ENCODE measurements around the gene CD84. TPM values are rescaled to one million over a fixed set of nuclear protein-coding genes. Genes with fewer than 3 reads are reported as not detected.

CD84 gene
- total and polyA plus RNA-seq, 2 donors (not counting 1 experiment from before 2014, with no cell fraction given) = 19.8 to 63.9 TPM

DNA sequence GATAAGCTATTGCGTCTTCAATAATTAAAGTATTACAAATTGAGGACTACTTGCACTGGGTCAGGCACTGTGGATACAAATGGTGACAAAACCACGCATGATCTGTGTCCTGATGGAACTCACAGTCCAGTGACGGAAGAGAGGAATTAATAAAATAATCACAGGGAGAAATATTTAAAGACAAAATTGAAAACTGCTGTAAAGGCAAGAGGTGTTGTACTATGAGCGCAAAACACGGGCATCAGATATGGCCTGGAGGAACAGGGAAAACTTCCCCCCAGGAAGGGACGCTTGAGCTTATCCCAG is 39.7 kb downstream of the CD84 start:
- peaks cover 41% of the 10 kb centered on the region for H3K79me2 ChIP-seq (ENCODE audit: control insufficient read depth, insufficient read depth, low read length)
- peak overlapping the region in 1 of 5 experiments; percentile 19 for H3K4me3 ChIP-seq (ENCODE audit: control extremely low read depth in 1 of 5, extremely low read depth in 1 of 5, insufficient read depth in 1 of 5, low read depth in 2 of 5, low read length in 4 of 5)
- H2AFZ ChIP-seq (ENCODE audit: insufficient read depth, low read depth, low read length, poor library complexity, severe bottlenecking) = peak overlapping the region; percentile 72
- 57% methylated on average over 2 of the region's 6 CpGs for WGBS (ENCODE audit: insufficient coverage)
- peak overlapping the region; percentile 45 for H3K9ac ChIP-seq (ENCODE audit: low read length)
- ChIA-PET POLR2A (interaction anchor here (1.6 kb wide), 1 partner anchor 9 kb away, joined by 6 read pairs; no protein-coding TSS in a partner anchor), CTCF (interaction anchor here (1.0 to 18.3 kb wide), 17 partner anchors 10 to 412 kb away, joined by 3 to 159 read pairs (median 6); partner anchors contain the start of gene SLAMF6)
- peaks cover 40 to 41% of the 10 kb centered on the region in 2 donors for H3K4me1 ChIP-seq (ENCODE audit: control insufficient read depth in 2 of 2, insufficient read depth in 2 of 2, low read length in 2 of 2)
- H3K27ac ChIP-seq (ENCODE audit: low read length in 2 of 2) = peak overlapping the region; percentile 72 to 90
- H3K9me3 ChIP-seq (ENCODE audit: control extremely low read depth in 1 of 3, control insufficient read depth in 2 of 3, insufficient read depth in 1 of 3, low read length in 2 of 3) = peaks cover 3 to 18% (median 4%) of the 10 kb centered on the region in 3 donors
- peak overlapping the region; percentile 93 for H3K27ac Mint-ChIP-seq
- no peak for TF ChIP-seq EZH2 (IDR thresholded peaks at IDR 0.05; ENCODE audit: borderline replicate concordance, insufficient read depth, low read depth, low read length, poor library complexity, severe bottlenecking)
- TF ChIP-seq, protein P1, sequence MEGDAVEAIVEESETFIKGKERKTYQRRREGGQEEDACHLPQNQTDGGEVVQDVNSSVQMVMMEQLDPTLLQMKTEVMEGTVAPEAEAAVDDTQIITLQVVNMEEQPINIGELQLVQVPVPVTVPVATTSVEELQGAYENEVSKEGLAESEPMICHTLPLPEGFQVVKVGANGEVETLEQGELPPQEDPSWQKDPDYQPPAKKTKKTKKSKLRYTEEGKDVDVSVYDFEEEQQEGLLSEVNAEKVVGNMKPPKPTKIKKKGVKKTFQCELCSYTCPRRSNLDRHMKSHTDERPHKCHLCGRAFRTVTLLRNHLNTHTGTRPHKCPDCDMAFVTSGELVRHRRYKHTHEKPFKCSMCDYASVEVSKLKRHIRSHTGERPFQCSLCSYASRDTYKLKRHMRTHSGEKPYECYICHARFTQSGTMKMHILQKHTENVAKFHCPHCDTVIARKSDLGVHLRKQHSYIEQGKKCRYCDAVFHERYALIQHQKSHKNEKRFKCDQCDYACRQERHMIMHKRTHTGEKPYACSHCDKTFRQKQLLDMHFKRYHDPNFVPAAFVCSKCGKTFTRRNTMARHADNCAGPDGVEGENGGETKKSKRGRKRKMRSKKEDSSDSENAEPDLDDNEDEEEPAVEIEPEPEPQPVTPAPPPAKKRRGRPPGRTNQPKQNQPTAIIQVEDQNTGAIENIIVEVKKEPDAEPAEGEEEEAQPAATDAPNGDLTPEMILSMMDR (IDR thresholded peaks at IDR 0.05) = no peak
- no peaks in the 10 kb centered on the region for H3K27me3 Mint-ChIP-seq
- DNase-seq (no peak), ATAC-seq (ENCODE audit: low read depth) (no peak)
- H3K27me3 ChIP-seq (replicated peaks in 1 of 4; ENCODE audit: control extremely low read depth in 1 of 4, control insufficient read depth in 3 of 4, insufficient read depth in 4 of 4, low read length in 3 of 4) = no peaks in the 10 kb centered on the region
- peak overlapping the region; percentile 63 for H3K4me2 ChIP-seq (replicated peaks; ENCODE audit: low read depth, low read length, poor library complexity, severe bottlenecking)
- H3K36me3 ChIP-seq (replicated peaks in 1 of 2; ENCODE audit: control extremely low read depth in 1 of 2, control insufficient read depth in 1 of 2, extremely low read depth in 1 of 2, insufficient read depth in 2 of 2, low read length in 1 of 2) = no peaks in the 10 kb centered on the region
- no peaks in the 10 kb centered on the region for H4K20me1 ChIP-seq (ENCODE audit: control insufficient read depth, insufficient read depth, low read length, poor library complexity, severe bottlenecking)
- intact Hi-C loops (cut with micrococcal nuclease) = no loop called here
- peak overlapping the region; percentile 63 for H3K4me3 Mint-ChIP-seq
- peaks cover 6% of the 10 kb centered on the region for H3K9me3 Mint-ChIP-seq (ENCODE audit: insufficient read depth)
- H3K4me1 Mint-ChIP-seq = peaks cover 42% of the 10 kb centered on the region

DNA sequence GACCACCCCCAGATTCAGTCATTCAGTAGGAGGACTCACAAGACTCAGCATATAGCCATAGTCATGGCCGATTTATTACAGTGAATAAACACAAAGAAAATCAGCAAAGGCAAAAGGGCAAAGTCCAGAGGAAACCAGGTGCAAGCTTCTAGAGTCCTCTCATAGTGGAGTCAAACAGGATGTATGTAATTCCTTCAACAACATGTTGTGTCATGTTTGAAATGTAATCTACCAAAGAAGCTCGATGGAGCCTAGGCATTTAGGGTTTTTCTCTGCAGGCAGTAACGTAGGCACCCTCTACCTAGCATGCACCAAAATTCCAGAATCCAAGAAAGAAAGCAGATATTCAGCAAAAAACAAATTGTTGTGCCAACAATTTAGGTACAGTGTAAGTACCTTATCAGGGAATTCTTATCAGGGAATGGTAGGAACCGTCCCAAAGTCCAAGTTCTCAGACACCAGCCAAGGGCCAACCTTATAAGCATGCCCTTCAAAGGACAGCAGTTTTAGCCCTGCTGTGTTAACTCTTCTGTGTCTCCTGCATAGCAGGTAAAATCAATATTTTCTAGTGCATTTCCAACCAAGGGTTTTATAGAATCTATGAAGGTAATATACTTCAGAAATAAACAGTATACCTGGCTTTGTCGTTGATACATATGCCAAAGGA is 40.2 kb downstream of the CD84 start:
- no peak overlapping the region for H3K9ac ChIP-seq (ENCODE audit: low read length)
- peaks cover 41% of the 10 kb centered on the region for H3K79me2 ChIP-seq (ENCODE audit: control insufficient read depth, insufficient read depth, low read length)
- ChIA-PET CTCF (interaction anchor here (1.3 to 18.3 kb wide), 10 partner anchors 10 to 413 kb away, joined by 4 to 159 read pairs (median 6); partner anchors contain the start of gene SLAMF6), POLR2A (interaction anchor here (1.6 kb wide), 1 partner anchor 9 kb away, joined by 6 read pairs; no protein-coding TSS in a partner anchor)
- TF ChIP-seq EZH2 (IDR thresholded peaks at IDR 0.05; ENCODE audit: borderline replicate concordance, insufficient read depth, low read depth, low read length, poor library complexity, severe bottlenecking) = no peak
- TF ChIP-seq, protein P1 (IDR thresholded peaks at IDR 0.05) = no peak
- peak overlapping the region; percentile 17 for H3K4me3 Mint-ChIP-seq
- H3K4me1 ChIP-seq (ENCODE audit: control insufficient read depth in 2 of 2, insufficient read depth in 2 of 2, low read length in 2 of 2) = peaks cover 36 to 37% of the 10 kb centered on the region in 2 donors
- H3K4me2 ChIP-seq (replicated peaks; ENCODE audit: low read depth, low read length, poor library complexity, severe bottlenecking) = peak overlapping the region; percentile 63
- H3K9me3 Mint-ChIP-seq (ENCODE audit: insufficient read depth) = peaks cover 6% of the 10 kb centered on the region
- H3K4me1 Mint-ChIP-seq = peaks cover 38% of the 10 kb centered on the region
- peak overlapping the region in 1 of 2 donors; percentile 90 for H3K27ac ChIP-seq (ENCODE audit: low read length in 2 of 2)
- H4K20me1 ChIP-seq (ENCODE audit: control insufficient read depth, insufficient read depth, low read length, poor library complexity, severe bottlenecking) = no peaks in the 10 kb centered on the region
- no peaks in the 10 kb centered on the region for H3K27me3 ChIP-seq (replicated peaks in 1 of 4; ENCODE audit: control extremely low read depth in 1 of 4, control insufficient read depth in 3 of 4, insufficient read depth in 4 of 4, low read length in 3 of 4)
- H3K27ac Mint-ChIP-seq = peak overlapping the region; percentile 93
- H3K27me3 Mint-ChIP-seq = no peaks in the 10 kb centered on the region
- H2AFZ ChIP-seq (ENCODE audit: insufficient read depth, low read depth, low read length, poor library complexity, severe bottlenecking) = no peak overlapping the region
- no peak overlapping the region for H3K4me3 ChIP-seq (ENCODE audit: control extremely low read depth in 1 of 5, extremely low read depth in 1 of 5, insufficient read depth in 1 of 5, low read depth in 2 of 5, low read length in 4 of 5)
- H3K9me3 ChIP-seq (ENCODE audit: control extremely low read depth in 1 of 3, control insufficient read depth in 2 of 3, insufficient read depth in 1 of 3, low read length in 2 of 3) = peaks cover 3 to 23% (median 6%) of the 10 kb centered on the region in 3 donors
- no peak for ATAC-seq (ENCODE audit: low read depth)
- no peak for DNase-seq
- no peaks in the 10 kb centered on the region for H3K36me3 ChIP-seq (replicated peaks in 1 of 2; ENCODE audit: control extremely low read depth in 1 of 2, control insufficient read depth in 1 of 2, extremely low read depth in 1 of 2, insufficient read depth in 2 of 2, low read length in 1 of 2)
- intact Hi-C loops (cut with micrococcal nuclease) = no loop called here
- WGBS (ENCODE audit: insufficient coverage) = 100% methylated on average over 1 of the region's 5 CpGs
